Esophagus muscularis mucosa (tissue), 3 donors: ENCODE results near the gene OR2T34.

ENCODE experiments used
- CTCF ChIP-seq, 3 experiments: fragments of 200-600 bp in 2 of 3; fragments of 450-650 bp in 1 of 3; sonication (generic) in 2 of 3; IDR thresholded peaks; one replicate each; pipeline ENCODE4 v1.5.1; 2017 to 2019; ENCODE audit warnings: antibody characterized with exemption in 3 of 3, mild to moderate bottlenecking in 2 of 3, moderate library complexity in 1 of 3
- POLR2A ChIP-seq: fragments of 450-650 bp; IDR thresholded peaks from one replicate; pipeline ENCODE4 v1.6.1; 2017; ENCODE audit warnings: antibody characterized with exemption, moderate library complexity, mild to moderate bottlenecking, low read depth
- POLR2AphosphoS5 ChIP-seq, 2 donors: sonication (generic); formaldehyde crosslinking; IDR thresholded peaks; one replicate each; pipeline ENCODE4 v1.6.1; 2017; ENCODE audit warnings: antibody characterized with exemption in 2 of 2

- TF ChIP-seq CTCF (IDR thresholded peaks at IDR 0.05) (no peak), POLR2A (no peak), POLR2AphosphoS5 (IDR thresholded peaks at IDR 0.05) (no peak)
Measured at GRCh38 chr1:248611883-248612414, 37.4 kb upstream of the OR2T34 start.
